HEK293 (cell line): ENCODE data around the gene INSRR.

ENCODE experiments used
- CTCF ChIA-PET: fragments of 350-600 bp; formaldehyde crosslinking; extraction: SDS; loops from one replicate; lab custom pipeline; 2021; ENCODE audit warnings: antibody characterized with exemption; lab: Yijun Ruan, JAX
- POLR2A ChIA-PET: fragments of 300-600 bp; formaldehyde crosslinking; extraction: SDS; loops from one replicate; lab custom pipeline; 2020; ENCODE audit warnings: antibody characterized with exemption, inconsistent platforms; lab: Yijun Ruan, JAX
- H3K27ac ChIP-seq: fragments of 200-500 bp; sonication (Bioruptor generic); 2 replicates; pipeline ENCODE4 v1.5.1; 2014; ENCODE audit warnings: low read depth, low read length, control low read depth, inconsistent platforms; ENCODE audit errors: extremely low read depth
- H3K36me3 ChIP-seq, 2 experiments: fragments of 200-500 bp in 1 of 2; sonication (Bioruptor generic) in 1 of 2; 1 replicate in 1 of 2; 2 replicates in 1 of 2; pipeline ENCODE4 v1.5.1; 2014 to 2017; ENCODE audit warnings: inconsistent platforms in 2 of 2, low read length in 2 of 2; ENCODE audit not compliant: control insufficient read depth in 2 of 2, insufficient read depth in 1 of 2
- H3K4me1 ChIP-seq: fragments of 200-500 bp; sonication (Bioruptor generic); 2 replicates; pipeline ENCODE4 v1.5.1; 2014; ENCODE audit warnings: mild to moderate bottlenecking, low read length, inconsistent platforms; ENCODE audit not compliant: control insufficient read depth, insufficient read depth
- H3K4me3 ChIP-seq: 2 replicates; pipeline ENCODE4 v1.5.1; 2011; ENCODE audit warnings: low read depth, mild to moderate bottlenecking, control low read depth, low read length, moderate library complexity
- H3K9me3 ChIP-seq: fragments of 200-500 bp; sonication (Bioruptor generic); 2 replicates; pipeline ENCODE4 v1.5.1; 2014; ENCODE audit warnings: low read depth, low read length, inconsistent platforms; ENCODE audit not compliant: control insufficient read depth, insufficient read depth
- KLF1 ChIP-seq: fragments of 450-650 bp; formaldehyde crosslinking; IDR thresholded peaks from 2 replicates; pipeline ENCODE4 v1.5.1; 2016; ENCODE audit warnings: missing biosample characterization, missing genetic modification characterization
- KLF7 ChIP-seq: fragments of 450-650 bp; formaldehyde crosslinking; IDR thresholded peaks from 2 replicates; pipeline ENCODE4 v1.5.1; 2016; ENCODE audit warnings: missing biosample characterization, missing genetic modification characterization, borderline replicate concordance
- MZF1 ChIP-seq: fragments of 450-650 bp; formaldehyde crosslinking; IDR thresholded peaks from 2 replicates; pipeline ENCODE4 v1.5.1; 2017; ENCODE audit warnings: missing biosample characterization, missing genetic modification characterization, borderline replicate concordance
- PATZ1 ChIP-seq: fragments of 450-650 bp; formaldehyde crosslinking; IDR thresholded peaks from 2 replicates; pipeline ENCODE4 v1.5.1; 2016; ENCODE audit warnings: missing biosample characterization, missing genetic modification characterization
- PRDM10 ChIP-seq: fragments of 450-650 bp; formaldehyde crosslinking; IDR thresholded peaks from 2 replicates; pipeline ENCODE4 v1.5.1; 2016; ENCODE audit warnings: missing biosample characterization, missing genetic modification characterization
- SALL2 ChIP-seq: fragments of 450-650 bp; formaldehyde crosslinking; IDR thresholded peaks from 2 replicates; pipeline ENCODE4 v1.5.0; 2017; ENCODE audit warnings: missing biosample characterization, mild to moderate bottlenecking, missing genetic modification characterization, borderline replicate concordance
- SCRT2 ChIP-seq: fragments of 450-650 bp; formaldehyde crosslinking; IDR thresholded peaks from 2 replicates; pipeline ENCODE4 v1.5.1; 2016; ENCODE audit warnings: missing biosample characterization, missing genetic modification characterization
- ZBTB11 ChIP-seq: fragments of 450-650 bp; formaldehyde crosslinking; conservative IDR thresholded peaks from 2 replicates; pipeline ENCODE4 v1.5.1; 2016; ENCODE audit warnings: low read depth, missing biosample characterization, missing genetic modification characterization
- ZNF112 ChIP-seq: fragments of 450-650 bp; formaldehyde crosslinking; IDR thresholded peaks from 2 replicates; pipeline ENCODE4 v1.5.0; 2017; ENCODE audit warnings: missing biosample characterization, missing genetic modification characterization
- ZNF138 ChIP-seq: fragments of 450-650 bp; formaldehyde crosslinking; IDR thresholded peaks from 2 replicates; pipeline ENCODE4 v1.5.1; 2016; ENCODE audit warnings: missing biosample characterization, missing genetic modification characterization, borderline replicate concordance
- ZNF146 ChIP-seq: fragments of 450-650 bp; formaldehyde crosslinking; IDR thresholded peaks from 2 replicates; pipeline ENCODE4 v1.5.1; 2016; ENCODE audit warnings: missing biosample characterization, missing genetic modification characterization
- ZNF248 ChIP-seq: fragments of 450-650 bp; formaldehyde crosslinking; IDR thresholded peaks from 2 replicates; pipeline ENCODE4 v1.5.1; 2017; ENCODE audit warnings: missing biosample characterization, missing genetic modification characterization
- ZNF394 ChIP-seq: fragments of 450-650 bp; formaldehyde crosslinking; IDR thresholded peaks from 2 replicates; pipeline ENCODE4 v1.5.1; 2016; ENCODE audit warnings: missing biosample characterization, missing genetic modification characterization, mild to moderate bottlenecking, moderate library complexity, borderline replicate concordance
- ZNF558 ChIP-seq: fragments of 450-650 bp; formaldehyde crosslinking; IDR thresholded peaks from 2 replicates; pipeline ENCODE4 v1.5.1; 2016; ENCODE audit warnings: missing biosample characterization, missing genetic modification characterization
- ZNF600 ChIP-seq: fragments of 450-650 bp; formaldehyde crosslinking; IDR thresholded peaks from 2 replicates; pipeline ENCODE4 v1.5.1; 2016; ENCODE audit warnings: missing biosample characterization, missing genetic modification characterization
- ZNF629 ChIP-seq: fragments of 450-650 bp; formaldehyde crosslinking; IDR thresholded peaks from 2 replicates; pipeline ENCODE4 v1.5.1; 2017; ENCODE audit warnings: missing biosample characterization, missing genetic modification characterization
- ZNF664 ChIP-seq: fragments of 450-650 bp; formaldehyde crosslinking; IDR thresholded peaks from 2 replicates; pipeline ENCODE4 v1.5.1; 2016; ENCODE audit warnings: missing biosample characterization, missing genetic modification characterization
- TF ChIP-seq, protein P1 (sequence below): fragments of 450-650 bp; formaldehyde crosslinking; IDR thresholded peaks from 2 replicates; pipeline ENCODE4 v1.5.1; 2017; ENCODE audit warnings: missing biosample characterization, missing genetic modification characterization
- TF ChIP-seq, protein P2 (sequence below): fragments of 450-650 bp; formaldehyde crosslinking; IDR thresholded peaks from 2 replicates; pipeline ENCODE4 v1.5.1; 2016; ENCODE audit warnings: missing biosample characterization, missing genetic modification characterization
- TF ChIP-seq, protein P3 (sequence below): fragments of 450-650 bp; formaldehyde crosslinking; IDR thresholded peaks from 2 replicates; pipeline ENCODE4 v1.5.1; 2016; ENCODE audit warnings: missing biosample characterization, missing genetic modification characterization

Gene INSRR

DNA sequence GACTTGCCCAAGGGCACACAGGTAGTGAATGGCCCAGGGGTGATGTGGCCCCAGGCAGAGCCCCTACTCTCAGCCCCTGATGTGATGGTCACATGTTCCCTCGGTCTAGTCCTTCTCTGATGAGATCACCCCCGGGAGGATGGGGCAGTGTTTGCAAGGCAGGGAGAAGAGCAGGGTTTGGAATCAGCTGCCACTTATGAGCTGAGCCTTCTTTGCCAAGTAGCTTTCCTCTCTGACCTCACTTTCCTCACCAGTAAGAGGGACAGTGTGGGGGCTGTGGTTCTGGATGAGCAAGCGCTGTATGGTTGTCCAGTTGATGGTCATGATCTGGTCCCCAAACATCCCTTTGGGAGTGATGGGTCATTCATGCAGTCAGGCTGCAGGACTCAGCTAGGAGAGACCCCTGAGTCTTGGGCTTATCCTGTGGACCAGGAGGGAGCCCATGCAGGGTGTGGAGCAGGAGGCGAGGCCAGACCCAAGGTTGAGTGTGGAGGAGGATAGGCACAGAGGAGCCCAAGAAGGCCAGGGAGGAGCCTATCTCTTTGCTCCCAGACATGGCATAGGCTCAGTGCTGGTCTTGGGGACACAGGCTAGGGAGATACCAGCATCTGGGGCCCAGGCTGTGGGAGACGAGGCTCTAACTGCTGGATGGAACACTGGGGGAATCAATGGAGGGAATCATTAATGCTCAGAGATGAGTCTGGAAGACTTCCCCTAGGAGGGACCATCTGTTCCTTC is 18.7 kb upstream of the INSRR start:
- Histone ChIP-seq H3K4me1 (no peaks in the 10 kb centered on the region), H3K27ac (no peak overlapping the region), H3K36me3 (no peaks in the 10 kb centered on the region), H3K9me3 (no peaks in the 10 kb centered on the region), H3K4me3 (no peak overlapping the region)
- ChIA-PET CTCF (interaction anchor here (0.6 to 6.8 kb wide), 9 partner anchors 12 to 298 kb away, joined by 3 to 37 read pairs (median 3); partner anchors contain the start of gene TTC24), POLR2A (no interaction called here)
- TF ChIP-seq ZNF664 (no peak), SALL2 (tag by site-specific recombination) (no peak), ZNF138 (no peak), ZNF248 (tag by site-specific recombination) (no peak), KLF1 (tag by site-specific recombination) (no peak), ZNF394 (tag by site-specific recombination) (peak; percentile 70; the same call in 1 of the 2 replicates), PRDM10 (tag by site-specific recombination) (0 out of 2 replicates have a peak, but pooled peaks have one; percentile 9), ZNF629 (peak; percentile 25; the same call in 1 of the 2 replicates), SCRT2 (tag by site-specific recombination) (no peak), KLF7 (tag by site-specific recombination) (no peak), ZNF146 (tag by site-specific recombination) (peak; percentile 43; the same call in 1 of the 2 replicates), ZNF600 (tag by site-specific recombination) (peak; percentile 55), ZNF558 (tag by site-specific recombination) (no peak), ZBTB11 (tag by site-specific recombination) (no peak), ZNF112 (tag by site-specific recombination) (no peak), MZF1 (tag by site-specific recombination) (no peak), PATZ1 (tag by site-specific recombination) (peak; percentile 34; the same call in 1 of the 2 replicates)
- TF ChIP-seq, protein P1, sequence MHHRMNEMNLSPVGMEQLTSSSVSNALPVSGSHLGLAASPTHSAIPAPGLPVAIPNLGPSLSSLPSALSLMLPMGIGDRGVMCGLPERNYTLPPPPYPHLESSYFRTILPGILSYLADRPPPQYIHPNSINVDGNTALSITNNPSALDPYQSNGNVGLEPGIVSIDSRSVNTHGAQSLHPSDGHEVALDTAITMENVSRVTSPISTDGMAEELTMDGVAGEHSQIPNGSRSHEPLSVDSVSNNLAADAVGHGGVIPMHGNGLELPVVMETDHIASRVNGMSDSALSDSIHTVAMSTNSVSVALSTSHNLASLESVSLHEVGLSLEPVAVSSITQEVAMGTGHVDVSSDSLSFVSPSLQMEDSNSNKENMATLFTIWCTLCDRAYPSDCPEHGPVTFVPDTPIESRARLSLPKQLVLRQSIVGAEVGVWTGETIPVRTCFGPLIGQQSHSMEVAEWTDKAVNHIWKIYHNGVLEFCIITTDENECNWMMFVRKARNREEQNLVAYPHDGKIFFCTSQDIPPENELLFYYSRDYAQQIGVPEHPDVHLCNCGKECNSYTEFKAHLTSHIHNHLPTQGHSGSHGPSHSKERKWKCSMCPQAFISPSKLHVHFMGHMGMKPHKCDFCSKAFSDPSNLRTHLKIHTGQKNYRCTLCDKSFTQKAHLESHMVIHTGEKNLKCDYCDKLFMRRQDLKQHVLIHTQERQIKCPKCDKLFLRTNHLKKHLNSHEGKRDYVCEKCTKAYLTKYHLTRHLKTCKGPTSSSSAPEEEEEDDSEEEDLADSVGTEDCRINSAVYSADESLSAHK: no peak
- TF ChIP-seq, protein P2, sequence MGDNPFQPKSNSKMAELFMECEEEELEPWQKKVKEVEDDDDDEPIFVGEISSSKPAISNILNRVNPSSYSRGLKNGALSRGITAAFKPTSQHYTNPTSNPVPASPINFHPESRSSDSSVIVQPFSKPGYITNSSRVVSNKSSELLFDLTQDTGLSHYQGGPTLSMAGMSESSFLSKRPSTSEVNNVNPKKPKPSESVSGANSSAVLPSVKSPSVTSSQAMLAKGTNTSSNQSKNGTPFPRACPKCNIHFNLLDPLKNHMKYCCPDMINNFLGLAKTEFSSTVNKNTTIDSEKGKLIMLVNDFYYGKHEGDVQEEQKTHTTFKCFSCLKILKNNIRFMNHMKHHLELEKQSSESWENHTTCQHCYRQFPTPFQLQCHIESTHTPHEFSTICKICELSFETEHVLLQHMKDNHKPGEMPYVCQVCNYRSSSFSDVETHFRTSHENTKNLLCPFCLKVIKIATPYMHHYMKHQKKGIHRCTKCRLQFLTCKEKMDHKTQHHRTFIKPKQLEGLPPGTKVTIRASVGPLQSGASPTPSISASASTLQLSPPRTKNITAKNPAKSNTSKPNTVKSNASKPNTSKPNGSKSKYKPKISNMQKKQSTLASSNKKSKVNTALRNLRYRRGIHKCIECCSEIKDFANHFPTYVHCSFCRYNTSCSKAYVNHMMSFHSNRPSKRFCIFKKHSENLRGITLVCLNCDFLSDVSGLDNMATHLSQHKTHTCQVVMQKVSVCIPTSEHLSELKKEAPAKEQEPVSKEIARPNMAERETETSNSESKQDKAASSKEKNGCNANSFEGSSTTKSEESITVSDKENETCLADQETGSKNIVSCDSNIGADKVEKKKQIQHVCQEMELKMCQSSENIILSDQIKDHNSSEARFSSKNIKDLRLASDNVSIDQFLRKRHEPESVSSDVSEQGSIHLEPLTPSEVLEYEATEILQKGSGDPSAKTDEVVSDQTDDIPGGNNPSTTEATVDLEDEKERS: no peak
- TF ChIP-seq, protein P3, sequence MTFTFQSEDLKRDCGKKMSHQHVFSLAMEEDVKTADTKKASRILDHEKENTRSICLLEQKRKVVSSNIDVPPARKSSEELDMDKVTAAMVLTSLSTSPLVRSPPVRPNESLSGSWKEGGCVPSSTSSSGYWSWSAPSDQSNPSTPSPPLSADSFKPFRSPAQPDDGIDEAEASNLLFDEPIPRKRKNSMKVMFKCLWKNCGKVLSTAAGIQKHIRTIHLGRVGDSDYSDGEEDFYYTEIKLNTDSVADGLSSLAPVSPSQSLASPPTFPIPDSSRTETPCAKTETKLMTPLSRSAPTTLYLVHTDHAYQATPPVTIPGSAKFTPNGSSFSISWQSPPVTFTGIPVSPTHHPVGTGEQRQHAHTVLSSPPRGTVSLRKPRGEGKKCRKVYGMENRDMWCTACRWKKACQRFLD (tag by site-specific recombination): no peak
